EH (cell line): ENCODE data around the gene HIVEP3.

Source experiments
- DNase-seq: peaks from one replicate; pipeline ENCODE4 v3.0.0-alpha.2; 2015; ENCODE audit warnings: low read depth

Gene HIVEP3

DNA sequence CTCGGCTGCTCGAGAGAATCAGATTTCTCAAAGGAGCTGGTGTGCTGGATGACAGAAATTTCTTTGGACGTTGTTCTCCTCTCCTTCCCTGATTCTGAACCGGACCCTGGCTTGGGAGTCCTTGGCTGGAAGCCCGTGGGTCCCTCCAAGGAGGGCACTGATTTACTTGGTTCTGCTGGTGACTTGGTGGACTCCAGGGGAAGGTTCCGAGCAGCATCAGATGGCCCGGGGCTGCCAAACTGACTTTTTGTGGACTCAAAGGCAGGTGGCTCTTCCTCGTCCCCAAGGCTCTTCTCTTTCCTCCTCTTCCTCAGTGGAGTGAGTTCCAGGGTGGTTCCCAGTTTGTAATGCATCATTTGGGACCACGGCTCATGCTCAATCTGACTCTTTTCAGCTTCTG, 336.4 kb downstream of the HIVEP3 start:
- no peak for DNase-seq

DNA sequence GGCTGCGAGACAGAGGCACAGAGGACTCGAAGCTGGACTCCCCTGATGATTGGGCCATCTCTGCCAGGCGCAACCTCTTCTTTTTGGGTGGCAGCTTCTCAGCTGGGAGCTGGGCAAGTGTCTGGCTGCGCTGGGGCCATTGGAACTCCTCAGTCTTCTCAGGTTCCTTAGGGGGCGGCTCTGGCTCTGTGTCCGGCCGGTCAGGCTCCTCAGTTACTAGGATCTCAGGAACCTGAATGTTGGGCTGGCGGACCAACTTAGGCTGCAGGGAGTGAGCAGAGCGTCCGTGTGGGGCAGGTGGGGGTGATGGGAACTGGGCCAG, 336.8 kb downstream of the HIVEP3 start:
- DNase-seq, result no peak

DNA sequence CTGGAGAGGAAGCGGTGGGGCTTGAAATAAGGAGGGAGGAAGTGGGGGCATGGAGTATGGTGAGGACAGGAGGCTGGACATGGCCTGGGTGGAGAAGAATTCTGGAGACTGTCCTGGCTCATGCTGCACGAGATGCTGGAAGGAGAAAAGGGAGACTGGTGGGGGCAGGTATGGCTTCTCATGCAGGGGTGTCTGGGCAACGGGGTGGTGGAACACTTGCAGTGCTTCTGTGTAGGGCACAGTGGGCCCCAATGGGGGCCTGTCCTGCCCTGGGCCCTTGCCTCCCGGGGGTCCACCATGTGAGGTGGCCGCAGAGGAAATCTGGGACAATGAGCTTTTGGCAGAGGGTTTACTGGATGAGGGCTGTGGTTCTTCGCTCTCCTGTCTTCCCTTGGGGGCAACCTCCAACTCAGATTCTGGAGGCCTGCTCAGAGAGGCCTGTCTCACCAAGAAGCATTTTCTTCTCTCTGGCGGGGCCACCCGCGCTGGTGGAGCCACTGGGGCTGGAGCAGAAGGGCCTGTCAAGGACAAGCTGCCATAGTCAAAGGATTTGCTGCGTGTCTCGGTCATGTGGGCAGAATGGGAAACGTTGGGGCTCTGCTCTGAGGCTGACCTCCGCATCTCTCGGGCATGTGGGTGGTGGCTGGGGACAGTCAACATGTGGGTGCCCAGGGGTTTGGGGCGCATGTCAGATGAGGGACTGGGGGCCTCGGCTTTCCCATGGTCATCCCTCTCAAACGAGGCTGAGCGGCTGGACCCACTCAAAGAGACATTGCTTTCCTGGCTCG, 337.3 kb downstream of the HIVEP3 start:
- no peak for DNase-seq

DNA sequence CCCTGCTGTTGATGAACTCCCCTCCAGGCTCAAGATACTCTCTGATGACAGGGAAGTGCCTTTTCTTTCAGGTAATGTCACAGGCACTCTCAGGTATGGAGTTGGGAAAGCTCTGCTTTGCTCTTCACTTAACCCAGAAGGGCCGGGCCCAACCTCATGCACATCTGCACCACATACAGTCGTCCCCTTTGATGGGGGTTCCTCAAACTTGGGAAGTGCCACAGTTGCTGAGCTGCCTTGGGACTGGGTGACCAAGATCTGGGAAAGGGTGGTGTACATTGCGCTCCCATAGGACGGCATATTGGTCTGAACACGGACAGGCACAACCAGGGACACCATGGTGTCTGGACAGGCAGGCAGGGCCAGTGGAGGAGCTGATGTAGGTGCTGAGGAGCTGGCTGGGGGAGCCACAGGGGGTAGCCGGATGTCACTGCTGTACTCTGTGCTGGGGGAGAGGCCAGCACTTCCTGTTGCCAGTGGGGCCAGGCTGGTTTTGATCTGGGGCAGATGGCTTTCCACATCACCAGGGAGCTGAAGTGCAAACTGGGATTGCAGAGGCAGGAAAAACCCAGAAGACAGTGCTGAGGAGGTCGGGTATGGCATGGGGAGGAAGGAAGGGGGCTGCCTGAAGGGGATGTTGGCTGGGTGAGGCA, 338.1 kb downstream of the HIVEP3 start:
- DNase-seq, result no peak

DNA sequence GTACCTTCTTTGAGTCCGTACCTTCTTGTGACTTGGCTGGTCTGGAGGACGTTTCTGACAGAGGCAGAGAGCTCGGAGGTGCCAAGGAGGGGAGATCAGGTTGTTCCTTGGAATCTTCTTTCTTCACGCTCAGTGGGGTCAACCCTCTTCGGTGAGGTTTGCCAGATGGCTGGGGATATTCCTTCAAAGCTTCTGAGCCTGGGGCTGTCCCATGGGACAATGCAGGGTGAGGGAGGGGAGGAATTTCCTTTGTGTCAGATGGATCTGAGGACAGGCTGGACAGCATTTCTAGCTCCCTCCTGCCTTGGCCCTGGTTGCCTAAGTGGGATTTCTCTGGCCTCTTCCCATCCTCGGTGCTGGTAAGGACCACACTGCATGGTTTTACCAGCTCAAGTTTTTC, 338.7 kb downstream of the HIVEP3 start:
- no peak for DNase-seq

DNA sequence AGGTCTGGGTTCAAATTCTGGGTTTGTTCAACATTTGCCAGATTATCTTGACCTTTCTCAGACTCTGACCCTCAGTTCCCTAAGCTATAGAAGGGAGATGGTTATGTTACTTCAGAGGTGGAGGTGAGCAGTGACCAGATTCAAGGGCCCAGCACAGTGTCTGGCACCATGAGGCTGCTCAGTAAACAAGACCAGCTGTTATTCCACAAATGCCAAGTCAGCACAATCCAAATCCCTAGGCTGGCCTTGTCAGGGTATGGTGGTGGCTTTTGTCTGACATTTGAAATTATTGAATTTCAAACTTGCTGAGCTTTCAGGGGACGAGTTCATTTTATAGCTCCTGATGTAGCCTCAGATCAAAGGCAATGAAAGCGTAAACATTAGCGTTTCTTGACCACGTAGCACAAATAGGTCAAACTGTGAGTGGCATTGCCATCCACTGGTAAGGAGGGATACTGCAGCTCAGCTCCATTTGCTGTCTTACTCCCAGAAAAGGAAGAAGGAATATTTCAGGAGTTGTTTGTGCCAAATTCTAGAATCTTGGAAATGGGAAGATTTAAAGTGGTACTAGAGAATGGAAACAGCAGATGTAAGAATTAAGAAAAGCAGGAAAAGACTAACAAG, 339.9 kb downstream of the HIVEP3 start:
- peak; percentile 31 for DNase-seq

DNA sequence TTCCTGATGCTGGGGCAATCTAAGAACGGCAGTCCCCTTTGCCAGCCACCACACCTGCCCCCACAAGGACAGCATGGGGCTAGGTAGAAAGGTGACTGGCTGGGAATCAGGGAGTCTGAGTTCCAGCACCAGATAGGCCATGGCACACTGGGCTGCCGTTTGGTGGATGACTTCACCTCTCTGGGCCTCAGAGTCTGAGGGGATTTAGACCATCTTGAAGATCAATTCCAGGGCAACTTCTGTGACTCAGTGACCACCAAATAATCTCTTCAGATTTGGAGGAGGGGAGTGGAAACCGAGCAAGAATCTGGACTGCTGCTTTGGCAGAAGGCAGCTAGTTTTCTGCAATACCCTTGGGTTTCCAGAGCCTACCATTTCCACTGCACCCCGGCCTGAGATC, 342.1 kb downstream of the HIVEP3 start:
- no peak for DNase-seq

DNA sequence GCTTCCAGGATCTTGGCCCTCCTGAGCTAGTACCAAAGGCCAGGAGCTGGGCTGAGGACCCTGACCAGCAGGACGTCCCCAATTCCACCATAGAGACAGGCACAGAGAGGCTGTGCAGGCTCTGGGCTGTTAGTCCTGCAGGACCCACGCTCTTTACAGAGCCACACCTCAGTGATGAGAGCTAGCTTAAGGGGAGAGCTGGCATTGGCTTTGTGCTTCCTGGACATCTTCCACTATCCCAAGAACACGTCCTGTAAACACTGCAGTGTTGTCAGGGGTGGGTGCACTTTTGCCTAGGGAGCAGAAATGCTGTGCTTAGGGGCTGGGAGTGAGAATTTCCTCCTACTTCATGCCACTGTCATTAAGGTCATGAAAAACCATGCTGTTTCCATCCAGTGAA, 342.5 kb downstream of the HIVEP3 start:
- DNase-seq, result no peak

DNA sequence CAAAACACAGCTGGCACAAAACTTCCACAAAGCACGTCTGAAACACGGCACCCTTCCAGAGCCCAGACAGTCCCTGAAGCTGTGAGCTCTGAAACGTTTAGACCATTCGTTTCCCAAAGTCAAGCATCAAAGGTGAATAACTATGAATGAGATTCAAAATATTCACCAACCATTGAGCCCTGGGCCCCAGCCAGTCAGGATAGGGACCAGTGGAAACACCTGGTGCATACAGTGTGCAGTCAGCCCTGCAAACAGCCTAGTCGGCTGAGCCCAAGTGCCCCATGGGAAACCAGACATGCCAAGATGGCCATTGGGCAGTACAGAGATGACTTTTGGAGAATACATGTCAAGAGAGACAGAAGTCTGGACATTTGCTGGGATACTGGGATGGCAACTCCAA, 343.9 kb downstream of the HIVEP3 start:
- DNase-seq, result no peak

DNA sequence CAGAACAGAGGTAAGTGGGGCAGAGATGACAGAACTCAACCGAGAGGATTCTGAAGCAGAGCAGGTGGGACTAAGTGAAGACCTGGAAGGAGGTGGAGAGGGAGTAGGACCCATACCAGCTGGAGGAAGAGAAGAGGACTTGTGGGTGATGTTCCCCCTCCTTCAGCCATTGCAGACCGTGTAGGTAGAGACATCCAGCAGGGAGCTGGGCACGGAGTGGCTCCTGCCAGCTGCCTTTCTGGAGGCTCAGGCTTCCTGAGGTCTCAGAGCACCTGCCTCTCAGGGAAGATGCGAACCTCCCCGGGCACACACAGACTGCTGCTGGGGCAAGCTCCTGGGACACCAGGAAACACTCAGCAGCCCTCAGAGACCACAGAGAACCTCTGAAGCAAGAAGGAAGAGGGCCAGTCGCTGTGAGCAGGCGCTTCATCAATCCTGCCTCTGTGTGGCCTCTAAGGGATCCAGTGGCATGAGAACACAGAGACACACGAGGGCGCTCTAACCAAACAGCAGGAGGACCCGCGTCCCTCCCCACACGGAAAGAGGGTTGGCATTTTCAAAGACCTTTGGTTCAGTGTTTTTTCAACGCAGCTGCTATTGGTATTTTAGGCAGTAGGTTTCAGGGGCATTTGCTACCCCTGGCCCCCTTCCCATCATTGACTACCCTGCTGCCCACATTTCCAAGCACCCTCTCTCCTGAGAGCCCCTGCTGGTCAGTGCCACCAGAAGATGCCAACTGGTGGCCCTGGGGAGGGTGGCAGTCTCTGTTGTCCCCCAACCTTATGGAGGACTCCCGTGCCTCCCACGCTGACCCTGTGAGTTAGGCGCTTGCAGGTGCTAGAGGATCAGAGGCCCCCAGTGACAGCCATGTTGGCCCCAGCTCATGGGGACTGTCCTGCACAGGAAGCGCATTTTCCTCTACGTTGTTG, 344.7 kb downstream of the HIVEP3 start:
- peak; percentile 84 for DNase-seq

DNA sequence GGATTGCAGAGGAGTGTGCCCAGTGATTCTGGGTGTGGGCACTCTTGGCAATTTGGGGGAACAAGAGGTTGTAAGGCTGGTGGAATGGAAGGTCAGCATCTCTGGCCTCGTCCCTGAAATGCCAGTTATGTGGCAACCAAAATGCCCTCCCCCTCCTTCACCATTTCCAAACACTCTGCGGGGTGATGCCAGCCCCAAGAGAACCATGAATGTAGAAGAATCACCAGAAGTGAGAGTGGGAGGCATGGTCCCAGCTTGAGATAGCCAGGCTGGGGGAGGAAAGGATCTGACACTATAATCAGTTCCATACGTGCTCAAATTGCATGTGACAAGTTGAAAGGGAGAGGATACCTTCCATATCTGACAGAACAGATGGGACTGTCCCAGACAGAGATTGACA, 345.5 kb downstream of the HIVEP3 start:
- no peak for DNase-seq

DNA sequence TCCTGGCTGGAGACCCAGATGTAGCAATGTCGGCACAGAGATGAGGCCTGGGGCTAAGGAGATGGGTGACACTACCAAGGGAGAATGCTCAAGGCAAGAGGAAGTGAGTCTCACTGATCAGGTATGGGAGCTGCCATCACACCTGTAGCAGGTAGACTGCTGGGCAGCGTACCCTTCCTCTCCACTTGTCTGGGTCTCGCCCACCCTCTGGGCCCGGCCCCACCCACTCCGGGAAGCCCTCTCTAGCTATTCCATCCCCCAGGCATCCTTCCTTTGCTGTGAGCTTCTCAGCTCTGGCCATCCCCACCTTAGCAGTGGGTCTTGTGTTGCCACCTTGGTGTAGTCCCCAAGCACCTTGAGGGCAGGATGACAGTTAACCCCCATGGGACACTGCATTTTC, 346.5 kb downstream of the HIVEP3 start:
- no peak for DNase-seq

DNA sequence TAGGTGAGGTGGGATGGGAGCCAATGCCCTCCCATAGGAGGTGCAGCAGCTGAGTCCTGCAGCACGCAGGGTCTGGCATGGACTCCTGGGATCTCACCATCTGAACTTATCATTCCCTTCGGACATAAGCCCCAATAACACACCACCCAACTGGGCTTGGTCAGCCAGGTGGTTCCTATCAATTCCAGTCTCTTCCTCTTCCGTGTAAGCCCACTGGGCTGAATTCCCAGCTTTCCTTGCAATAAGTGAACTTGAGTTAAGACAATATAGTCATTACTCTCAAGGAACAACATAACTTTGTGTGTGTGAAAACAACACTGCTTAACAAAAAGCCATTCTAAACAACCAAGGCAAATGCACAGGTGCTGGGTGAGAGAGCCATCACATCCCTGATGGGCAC, 347.7 kb downstream of the HIVEP3 start:
- DNase-seq, result no peak

DNA sequence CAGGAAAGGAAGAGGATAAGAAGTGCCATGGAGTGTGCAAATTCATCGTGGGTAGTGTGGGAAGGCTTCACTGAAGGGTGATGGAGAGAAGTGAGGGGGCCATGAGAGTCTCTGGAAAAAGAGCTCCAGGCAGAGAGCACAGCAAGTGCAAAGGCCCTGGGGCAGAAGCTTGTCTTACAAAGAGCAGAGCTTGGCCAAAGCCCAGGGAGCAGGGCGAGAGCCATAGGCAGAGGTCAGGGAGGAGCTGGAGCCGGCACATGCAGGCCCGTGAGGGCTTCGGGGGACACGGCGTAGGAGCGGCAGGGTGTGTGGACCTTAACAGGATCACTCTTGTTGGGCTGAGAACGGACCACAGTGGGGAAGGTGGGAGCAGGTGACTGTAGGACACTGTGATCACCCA, 350.5 kb downstream of the HIVEP3 start:
- no peak for DNase-seq

DNA sequence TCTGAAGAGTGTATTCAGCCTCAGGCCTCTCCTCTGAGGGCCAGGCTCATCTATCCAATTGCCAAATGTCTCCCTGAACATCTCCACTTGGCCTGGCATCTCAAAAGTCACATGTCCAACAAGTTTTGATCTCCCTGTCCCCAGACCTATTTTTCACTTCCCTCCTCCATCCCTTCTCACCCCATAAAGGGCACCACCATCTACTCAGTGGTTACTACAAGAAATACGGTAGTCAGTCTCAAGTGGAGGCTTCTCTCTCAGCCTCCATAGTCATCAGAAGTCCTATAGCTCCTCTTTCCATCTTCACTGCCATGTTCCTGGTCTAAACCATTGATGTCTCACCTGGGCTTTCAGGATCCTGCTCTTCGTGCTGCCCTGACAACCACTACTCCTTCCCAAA, 351.8 kb downstream of the HIVEP3 start:
- no peak for DNase-seq

DNA sequence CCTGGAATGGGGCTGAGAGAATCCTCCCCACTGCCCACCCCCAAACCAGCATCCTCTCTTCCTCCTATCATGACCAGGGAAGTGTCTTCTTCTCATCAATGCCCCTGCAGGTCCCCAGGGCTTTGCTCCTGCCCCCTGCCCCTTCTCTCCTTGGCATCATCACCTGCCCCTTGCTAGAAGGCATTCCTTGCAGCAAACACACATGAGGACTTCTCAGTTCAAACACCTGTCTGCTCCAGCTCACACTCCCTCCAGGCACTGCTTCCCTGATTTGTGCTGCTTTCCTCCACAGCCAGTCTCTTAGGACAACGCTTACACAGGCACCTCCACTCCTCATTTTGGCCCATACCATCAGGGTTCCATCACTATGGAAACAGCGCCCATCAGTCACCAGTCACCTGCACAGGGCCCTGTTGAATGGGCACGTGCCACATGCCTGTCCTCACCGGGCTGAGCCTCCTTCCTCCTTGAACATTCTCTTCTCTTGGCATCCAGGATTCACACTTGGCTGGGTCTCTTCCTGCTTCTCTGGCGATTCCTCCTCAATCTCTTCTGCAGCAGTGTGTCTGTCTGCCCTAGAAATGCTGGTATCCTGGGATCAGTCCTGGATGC, 352.3 kb downstream of the HIVEP3 start:
- DNase-seq, result no peak

DNA sequence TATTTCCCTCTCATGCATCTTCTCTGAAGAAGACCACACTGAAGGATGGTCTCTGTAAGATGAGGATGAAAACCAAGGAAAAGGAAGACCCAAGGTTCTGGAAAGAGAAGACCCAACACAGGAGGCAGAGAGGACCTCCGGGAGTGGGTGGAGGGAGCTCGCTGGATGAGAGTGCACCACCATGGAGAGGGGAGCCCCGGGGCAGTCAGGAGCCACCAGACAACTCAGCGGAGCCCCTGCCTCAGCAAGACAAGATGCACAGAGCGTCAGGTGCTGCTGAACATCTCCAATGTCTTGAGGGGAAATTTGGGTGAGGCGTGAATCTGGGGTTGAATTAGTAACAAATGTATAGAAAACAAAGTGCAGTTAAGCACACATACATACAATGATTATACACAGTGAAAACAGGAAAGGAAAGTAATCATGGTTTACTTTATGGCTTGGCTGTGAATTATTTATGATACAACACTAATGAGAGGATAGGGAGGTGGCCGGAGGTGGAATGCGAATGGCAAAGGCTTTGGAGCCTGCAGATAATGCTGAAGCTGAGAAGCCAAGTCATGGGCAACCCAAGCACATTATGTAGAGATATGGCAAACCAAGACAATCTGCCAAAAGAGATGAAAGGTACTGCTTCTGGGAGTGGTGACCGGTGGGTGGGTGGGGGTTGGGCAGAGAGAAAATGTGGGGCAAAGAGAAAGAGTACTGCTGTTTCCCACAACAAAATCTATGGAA, 353.8 kb downstream of the HIVEP3 start:
- no peak for DNase-seq

DNA sequence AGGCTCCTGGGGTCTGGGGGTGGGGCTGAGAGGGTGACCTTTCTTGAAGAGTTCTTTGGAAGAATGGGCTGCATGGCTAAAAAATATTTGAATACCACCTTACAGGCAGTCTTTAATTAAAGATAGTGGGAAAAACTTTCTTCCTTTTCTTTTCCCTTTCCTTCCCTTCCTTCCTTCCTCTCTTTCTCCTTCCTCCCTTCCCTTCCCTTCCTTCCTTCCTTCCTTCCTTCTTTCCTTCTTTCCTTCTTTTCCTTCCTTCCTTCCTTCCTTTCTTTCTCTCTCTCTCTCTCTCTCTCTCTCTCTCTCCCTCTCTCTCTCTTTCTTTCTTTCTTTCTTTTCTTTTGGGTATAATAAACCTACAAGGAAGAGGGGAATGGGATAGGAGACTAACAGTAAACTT, 356.4 kb downstream of the HIVEP3 start:
- no peak for DNase-seq

DNA sequence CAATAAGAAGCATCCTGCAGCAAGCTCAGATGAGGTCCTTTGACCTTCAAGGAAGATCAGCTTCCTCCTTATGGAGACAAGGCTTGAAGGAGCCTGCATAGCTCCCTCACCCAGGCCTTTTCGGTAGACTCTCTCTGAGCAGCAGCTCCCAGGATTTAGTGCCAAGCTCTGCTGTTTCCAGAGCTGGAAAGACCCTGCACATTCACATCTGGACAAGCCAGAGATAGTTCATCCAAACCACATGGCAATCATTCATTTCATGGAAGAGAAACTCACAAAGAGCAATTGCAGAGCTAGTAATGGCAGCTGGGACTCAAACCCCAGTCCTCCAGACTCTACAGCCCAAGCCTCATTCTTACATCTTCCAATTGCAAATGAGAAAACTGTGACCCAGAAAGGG, 357.8 kb downstream of the HIVEP3 start:
- no peak for DNase-seq

DNA sequence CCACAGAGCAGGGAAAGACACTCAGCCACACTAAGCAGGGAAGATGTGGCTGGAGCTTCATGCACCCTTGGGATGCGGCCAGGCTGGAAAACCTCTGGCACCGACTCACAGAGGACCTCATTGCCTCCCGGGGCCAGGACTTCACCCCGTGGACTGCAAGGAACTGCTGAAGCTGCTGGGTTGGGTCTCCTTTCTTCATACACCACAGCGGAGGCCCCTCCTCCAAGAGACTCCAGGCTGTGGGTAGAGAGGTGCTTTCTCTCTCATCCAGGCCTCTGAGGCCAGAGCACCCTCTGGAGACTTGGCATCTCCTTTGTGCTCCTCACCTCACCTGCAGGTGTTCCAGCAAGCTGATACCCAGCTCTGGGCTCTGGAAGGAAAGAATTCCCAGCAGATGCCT, 358.2 kb downstream of the HIVEP3 start:
- DNase-seq, result no peak

DNA sequence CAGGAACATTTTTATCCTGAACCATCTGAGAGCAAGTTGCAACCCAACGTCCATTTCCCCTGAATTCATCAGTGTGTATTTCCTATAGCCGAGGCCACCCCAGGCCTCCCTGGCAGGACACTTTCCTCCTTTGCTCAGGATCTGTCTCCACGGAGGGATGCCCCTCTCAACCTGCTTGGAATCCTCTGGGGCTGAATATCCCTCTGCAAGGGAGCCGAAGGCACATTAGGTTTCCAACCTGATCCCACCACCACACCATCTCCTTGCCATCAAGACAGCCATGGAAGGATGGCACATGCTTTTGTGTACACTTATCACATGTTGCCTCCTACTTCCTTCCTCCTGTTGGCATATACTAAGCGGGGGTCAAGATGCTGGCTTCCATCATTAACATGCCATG, 359.4 kb downstream of the HIVEP3 start:
- no peak for DNase-seq
